HCT116 (cell line): ENCODE measurements around the gene USP2. TPM values are rescaled to one million over a fixed set of nuclear protein-coding genes. Genes with fewer than 3 reads are reported as not detected.

Experiments
- ATAC-seq: fragments of 200-7000 bp; cut with Tn5 transposase; 2 replicates; pipeline ENCODE4 v1.9.1; 2020; ENCODE audit warnings: mild to moderate bottlenecking, moderate library complexity
- BruUV-seq: library from RNA; stranded (reverse); fragments of 400-500 nt; replicated peaks from 2 replicates; lab custom pipeline; 2021; lab: Mats Ljungman, UMichigan
- CTCF ChIA-PET: fragments of 300-600 bp; sonication (Branson Sonifier 250); formaldehyde crosslinking; loops from one replicate; lab custom pipeline; 2021; ENCODE audit warnings: antibody characterized with exemption; lab: Charles Lee
- POLR2A ChIA-PET: fragments of 300-600, 350-600 bp; sonication (Branson Sonifier 250); formaldehyde crosslinking; loops from one replicate; lab custom pipeline; 2021; ENCODE audit warnings: antibody characterized with exemption; lab: Charles Lee
- RAD21 ChIA-PET, 2 experiments: fragments of 300-600 bp; sonication (Branson Sonifier 250); formaldehyde crosslinking; loops; one replicate each; lab custom pipeline; 2023; ENCODE audit warnings: low total read pairs in 2 of 2; ENCODE audit not compliant: uncharacterized antibody in 2 of 2, unreplicated experiment in 2 of 2, low non-redundant PET in 1 of 2; lab: Charles Lee
- DNase-seq: peaks from one replicate; pipeline ENCODE4 v3.0.0-alpha.2; 2010; ENCODE audit warnings: low read depth, low spot score
- H2AFZ ChIP-seq: fragments of 200-600 bp; shearing (Covaris generic), sonication (generic); 2 replicates; pipeline ENCODE4 v1.6.1; 2017; ENCODE audit warnings: low read depth, mixed run types, mixed read lengths, antibody characterized with exemption, low read length; ENCODE audit not compliant: poor library complexity, severe bottlenecking
- H3K27ac ChIP-seq: 2 replicates; pipeline ENCODE4 v1.5.1; 2012; ENCODE audit warnings: low read depth, low read length
- H3K27me3 ChIP-seq: fragments of 200-600 bp; sonication (generic); 2 replicates; pipeline ENCODE4 v1.6.1; 2016; ENCODE audit warnings: mixed run types, low read length, mixed read lengths; ENCODE audit not compliant: insufficient read depth
- H3K36me3 ChIP-seq, 2 experiments: fragments of 200-500 bp in 1 of 2; fragments of 200-600 bp in 1 of 2; sonication (Bioruptor generic) in 1 of 2; sonication (generic) in 1 of 2; 2 replicates each; pipeline versions ENCODE4 v1.5.1 to v1.6.1; 2014 to 2016; ENCODE audit warnings: low read length in 2 of 2, inconsistent platforms in 1 of 2, mixed read lengths in 1 of 2, mixed run types in 1 of 2; ENCODE audit not compliant: insufficient read depth in 2 of 2, control insufficient read depth in 1 of 2
- H3K4me1 ChIP-seq, 2 experiments: fragments of 200-600 bp in 1 of 2; sonication (generic) in 1 of 2; 2 replicates each; pipeline versions ENCODE4 v1.5.1 to v1.6.1; 2012 to 2017; ENCODE audit warnings: low read length in 2 of 2, inconsistent platforms in 1 of 2, mild to moderate bottlenecking in 1 of 2, mixed read lengths in 1 of 2, mixed run types in 1 of 2, moderate library complexity in 1 of 2; ENCODE audit not compliant: insufficient read depth in 2 of 2, control insufficient read depth in 1 of 2
- H3K4me2 ChIP-seq: fragments of 200-600 bp; sonication (generic); 2 replicates; pipeline ENCODE4 v1.6.1; 2017; ENCODE audit warnings: mixed run types, low read length, mixed read lengths
- H3K4me3 ChIP-seq, 2 experiments: fragments of 200-600 bp in 1 of 2; sonication (generic) in 1 of 2; replicated peaks in 1 of 2; 2 replicates each; pipeline ENCODE4 v1.5.1; 2011 to 2016; ENCODE audit warnings: low read length in 2 of 2, control low read depth in 1 of 2, low read depth in 1 of 2, mild to moderate bottlenecking in 1 of 2, mixed read lengths in 1 of 2, mixed run types in 1 of 2
- H3K79me2 ChIP-seq: fragments of 200-600 bp; sonication (generic); 2 replicates; pipeline ENCODE4 v1.6.1; 2017; ENCODE audit warnings: mild to moderate bottlenecking, mixed run types, low read length, moderate library complexity, mixed read lengths; ENCODE audit not compliant: insufficient read depth
- H3K9ac ChIP-seq: fragments of 200-600 bp; sonication (generic); 2 replicates; pipeline ENCODE4 v1.6.1; 2016; ENCODE audit warnings: low read length, mixed read lengths
- H3K9me2 ChIP-seq: fragments of 200-600 bp; sonication (generic), shearing (Covaris generic); 2 replicates; pipeline ENCODE4 v1.6.1; 2017; ENCODE audit warnings: mixed run types, mild to moderate bottlenecking, moderate library complexity; ENCODE audit not compliant: insufficient read depth
- H3K9me3 ChIP-seq, 2 experiments: fragments of 200-500 bp in 1 of 2; fragments of 200-600 bp in 1 of 2; sonication (Bioruptor generic) in 1 of 2; sonication (generic) in 1 of 2; 2 replicates each; pipeline ENCODE4 v1.6.1; 2014 to 2017; ENCODE audit warnings: low read length in 2 of 2, mixed read lengths in 2 of 2, inconsistent platforms in 1 of 2, low read depth in 1 of 2, mild to moderate bottlenecking in 1 of 2, mixed run types in 1 of 2, moderate library complexity in 1 of 2; ENCODE audit not compliant: control insufficient read depth in 1 of 2, insufficient read depth in 1 of 2
- H4K20me1 ChIP-seq: fragments of 200-600 bp; sonication (generic), shearing (Covaris generic); 2 replicates; pipeline ENCODE4 v1.6.1; 2017; ENCODE audit warnings: mixed run types, mild to moderate bottlenecking, moderate library complexity; ENCODE audit not compliant: insufficient read depth
- CBX3 ChIP-seq: IDR thresholded peaks from 2 replicates; pipeline ENCODE4 v1.6.1; 2012; ENCODE audit warnings: low read depth
- EGR1 ChIP-seq: IDR thresholded peaks from 2 replicates; pipeline ENCODE4 v1.6.1; 2012; ENCODE audit warnings: low read depth
- EZH2 ChIP-seq: fragments of 200-600 bp; sonication (generic); IDR thresholded peaks from 2 replicates; pipeline ENCODE4 v1.6.1; 2017; ENCODE audit warnings: antibody characterized with exemption, mixed run types
- EZH2phosphoT487 ChIP-seq: fragments of 200-600 bp; IDR thresholded peaks from 2 replicates; pipeline ENCODE4 v1.6.1; 2018; ENCODE audit warnings: antibody characterized with exemption, borderline replicate concordance
- FOSL1 ChIP-seq: IDR thresholded peaks from 2 replicates; pipeline ENCODE4 v1.6.1; 2012; ENCODE audit warnings: low read depth
- JUND ChIP-seq: IDR thresholded peaks from 2 replicates; pipeline ENCODE4 v1.6.1; 2012
- POLR2A ChIP-seq: IDR thresholded peaks from 2 replicates; pipeline ENCODE4 v1.7.0; 2011; ENCODE audit warnings: borderline replicate concordance; ENCODE audit not compliant: insufficient read depth, insufficient read length; ENCODE audit errors: extremely low read depth
- POLR2AphosphoS5 ChIP-seq: IDR thresholded peaks from 2 replicates; pipeline ENCODE4 v1.6.1; 2011; ENCODE audit warnings: mild to moderate bottlenecking, low read depth, low read length, moderate library complexity
- SIN3A ChIP-seq: IDR thresholded peaks from 2 replicates; pipeline ENCODE4 v1.6.1; 2012; ENCODE audit warnings: low read depth
- SRF ChIP-seq: IDR thresholded peaks from 2 replicates; pipeline ENCODE4 v1.6.1; 2012; ENCODE audit warnings: low read depth
- TCF7L2 ChIP-seq: IDR thresholded peaks from 2 replicates; pipeline ENCODE4 v1.7.0; 2011; ENCODE audit warnings: borderline replicate concordance, inconsistent platforms; ENCODE audit not compliant: insufficient read depth, insufficient read length; ENCODE audit errors: extremely low read depth
- YY1 ChIP-seq: IDR thresholded peaks from 2 replicates; pipeline ENCODE4 v1.6.1; 2011; ENCODE audit warnings: low read length, low read depth, moderate library complexity, mild to moderate bottlenecking; ENCODE audit not compliant: insufficient replicate concordance; ENCODE audit errors: extremely low read depth
- ZFX ChIP-seq: fragments of 450-650 bp; IDR thresholded peaks from 2 replicates; pipeline ENCODE4 v1.6.1; 2017
- intact Hi-C: fragments of 100-400 bp; cut with micrococcal nuclease; formaldehyde crosslinking; loops from 2 replicates; pipeline ENCODE4 v1.10.0; 2022
- total RNA-seq: library from RNA; stranded (reverse); gene quantifications from one replicate; pipeline ENCODE4 v1.2.1, GENCODE V29; 2021; ENCODE audit not compliant: unreplicated experiment
- TF ChIP-seq, protein P1 (sequence below): IDR thresholded peaks from 2 replicates; pipeline ENCODE4 v1.6.1; 2012; ENCODE audit warnings: low read depth
- TF ChIP-seq, protein P2 (sequence below), 3 experiments: fragments of 200-600 bp in 1 of 3; sonication (generic) in 1 of 3; IDR thresholded peaks in 2 of 3; conservative IDR thresholded peaks in 1 of 3; 2 replicates each; pipeline ENCODE4 v1.5.1; 2012 to 2017; ENCODE audit warnings: low read depth in 2 of 3, low read length in 2 of 3, antibody characterized with exemption in 1 of 3, borderline replicate concordance in 1 of 3, control low read depth in 1 of 3, mild to moderate bottlenecking in 1 of 3, mixed read lengths in 1 of 3, mixed run types in 1 of 3, moderate library complexity in 1 of 3; ENCODE audit not compliant: insufficient read depth in 1 of 3
- TF ChIP-seq, protein P3 (sequence below): IDR thresholded peaks from 2 replicates; pipeline ENCODE4 v1.6.1; 2011; ENCODE audit warnings: mild to moderate bottlenecking, low read length, moderate library complexity; ENCODE audit not compliant: insufficient replicate concordance; ENCODE audit errors: extremely low read depth
- TF ChIP-seq, protein P4 (sequence below): IDR thresholded peaks from 2 replicates; pipeline ENCODE4 v1.6.1; 2012
- TF ChIP-seq, protein P5 (sequence below): IDR thresholded peaks from 2 replicates; pipeline ENCODE4 v1.6.1; 2012

The USP2 gene
- total RNA-seq, 1 experiment from 2014 or later = 5.0 TPM

DNA sequence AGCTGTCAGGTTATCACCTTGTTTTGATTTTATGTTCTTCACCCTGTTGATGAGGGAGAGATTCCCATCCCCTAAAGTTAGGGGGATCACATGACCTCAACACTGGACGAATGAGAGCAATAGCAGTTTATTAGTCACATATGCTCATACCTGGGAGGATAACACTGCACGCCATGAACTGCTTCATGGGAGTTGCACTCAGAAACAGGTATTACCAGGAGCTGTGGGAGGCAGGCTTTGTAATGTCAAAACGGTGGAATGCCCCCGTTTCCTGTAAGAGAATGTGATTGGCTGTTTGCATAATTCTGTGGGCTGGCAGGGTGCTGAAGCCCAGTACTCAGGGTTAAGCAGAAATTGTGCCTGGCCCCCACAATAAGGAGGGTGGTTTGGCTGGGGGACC, 44.7 kb upstream of the USP2 start:
- Histone ChIP-seq H3K79me2 (no peaks in the 10 kb centered on the region), H3K4me2 (no peak overlapping the region), H3K4me3 (no peak overlapping the region), H3K4me1 (no peaks in the 10 kb centered on the region), H3K9me2 (no peaks in the 10 kb centered on the region), H3K36me3 (no peaks in the 10 kb centered on the region), H3K27ac (no peak overlapping the region), H3K9me3 (no peaks in the 10 kb centered on the region), H3K27me3 (no peaks in the 10 kb centered on the region), H3K9ac (no peak overlapping the region)
- ChIA-PET POLR2A (no interaction called here), CTCF (no interaction called here), RAD21 (no interaction called here)
- no TSS peak for BruUV-seq
- no peak for ATAC-seq
- no peak for DNase-seq
- TF ChIP-seq EGR1 (no peak), TCF7L2 (no peak), EZH2 (no peak), YY1 (no peak), JUND (no peak), POLR2A (no peak), ZFX (no peak), FOSL1 (no peak), EZH2phosphoT487 (no peak), POLR2AphosphoS5 (no peak), CBX3 (no peak), SRF (no peak), SIN3A (no peak)
- TF ChIP-seq, protein P1, sequence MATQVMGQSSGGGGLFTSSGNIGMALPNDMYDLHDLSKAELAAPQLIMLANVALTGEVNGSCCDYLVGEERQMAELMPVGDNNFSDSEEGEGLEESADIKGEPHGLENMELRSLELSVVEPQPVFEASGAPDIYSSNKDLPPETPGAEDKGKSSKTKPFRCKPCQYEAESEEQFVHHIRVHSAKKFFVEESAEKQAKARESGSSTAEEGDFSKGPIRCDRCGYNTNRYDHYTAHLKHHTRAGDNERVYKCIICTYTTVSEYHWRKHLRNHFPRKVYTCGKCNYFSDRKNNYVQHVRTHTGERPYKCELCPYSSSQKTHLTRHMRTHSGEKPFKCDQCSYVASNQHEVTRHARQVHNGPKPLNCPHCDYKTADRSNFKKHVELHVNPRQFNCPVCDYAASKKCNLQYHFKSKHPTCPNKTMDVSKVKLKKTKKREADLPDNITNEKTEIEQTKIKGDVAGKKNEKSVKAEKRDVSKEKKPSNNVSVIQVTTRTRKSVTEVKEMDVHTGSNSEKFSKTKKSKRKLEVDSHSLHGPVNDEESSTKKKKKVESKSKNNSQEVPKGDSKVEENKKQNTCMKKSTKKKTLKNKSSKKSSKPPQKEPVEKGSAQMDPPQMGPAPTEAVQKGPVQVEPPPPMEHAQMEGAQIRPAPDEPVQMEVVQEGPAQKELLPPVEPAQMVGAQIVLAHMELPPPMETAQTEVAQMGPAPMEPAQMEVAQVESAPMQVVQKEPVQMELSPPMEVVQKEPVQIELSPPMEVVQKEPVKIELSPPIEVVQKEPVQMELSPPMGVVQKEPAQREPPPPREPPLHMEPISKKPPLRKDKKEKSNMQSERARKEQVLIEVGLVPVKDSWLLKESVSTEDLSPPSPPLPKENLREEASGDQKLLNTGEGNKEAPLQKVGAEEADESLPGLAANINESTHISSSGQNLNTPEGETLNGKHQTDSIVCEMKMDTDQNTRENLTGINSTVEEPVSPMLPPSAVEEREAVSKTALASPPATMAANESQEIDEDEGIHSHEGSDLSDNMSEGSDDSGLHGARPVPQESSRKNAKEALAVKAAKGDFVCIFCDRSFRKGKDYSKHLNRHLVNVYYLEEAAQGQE = no peak
- TF ChIP-seq, protein P2, sequence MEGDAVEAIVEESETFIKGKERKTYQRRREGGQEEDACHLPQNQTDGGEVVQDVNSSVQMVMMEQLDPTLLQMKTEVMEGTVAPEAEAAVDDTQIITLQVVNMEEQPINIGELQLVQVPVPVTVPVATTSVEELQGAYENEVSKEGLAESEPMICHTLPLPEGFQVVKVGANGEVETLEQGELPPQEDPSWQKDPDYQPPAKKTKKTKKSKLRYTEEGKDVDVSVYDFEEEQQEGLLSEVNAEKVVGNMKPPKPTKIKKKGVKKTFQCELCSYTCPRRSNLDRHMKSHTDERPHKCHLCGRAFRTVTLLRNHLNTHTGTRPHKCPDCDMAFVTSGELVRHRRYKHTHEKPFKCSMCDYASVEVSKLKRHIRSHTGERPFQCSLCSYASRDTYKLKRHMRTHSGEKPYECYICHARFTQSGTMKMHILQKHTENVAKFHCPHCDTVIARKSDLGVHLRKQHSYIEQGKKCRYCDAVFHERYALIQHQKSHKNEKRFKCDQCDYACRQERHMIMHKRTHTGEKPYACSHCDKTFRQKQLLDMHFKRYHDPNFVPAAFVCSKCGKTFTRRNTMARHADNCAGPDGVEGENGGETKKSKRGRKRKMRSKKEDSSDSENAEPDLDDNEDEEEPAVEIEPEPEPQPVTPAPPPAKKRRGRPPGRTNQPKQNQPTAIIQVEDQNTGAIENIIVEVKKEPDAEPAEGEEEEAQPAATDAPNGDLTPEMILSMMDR (IDR thresholded peaks at IDR 0.05 in 2 of 3, conservative IDR thresholded peaks at IDR 0.05 in 1 of 3; ENCODE audit: borderline replicate concordance in 1 of 3, insufficient read depth in 1 of 3, low read depth in 2 of 3, low read length in 2 of 3) = no peak
- TF ChIP-seq, protein P3, sequence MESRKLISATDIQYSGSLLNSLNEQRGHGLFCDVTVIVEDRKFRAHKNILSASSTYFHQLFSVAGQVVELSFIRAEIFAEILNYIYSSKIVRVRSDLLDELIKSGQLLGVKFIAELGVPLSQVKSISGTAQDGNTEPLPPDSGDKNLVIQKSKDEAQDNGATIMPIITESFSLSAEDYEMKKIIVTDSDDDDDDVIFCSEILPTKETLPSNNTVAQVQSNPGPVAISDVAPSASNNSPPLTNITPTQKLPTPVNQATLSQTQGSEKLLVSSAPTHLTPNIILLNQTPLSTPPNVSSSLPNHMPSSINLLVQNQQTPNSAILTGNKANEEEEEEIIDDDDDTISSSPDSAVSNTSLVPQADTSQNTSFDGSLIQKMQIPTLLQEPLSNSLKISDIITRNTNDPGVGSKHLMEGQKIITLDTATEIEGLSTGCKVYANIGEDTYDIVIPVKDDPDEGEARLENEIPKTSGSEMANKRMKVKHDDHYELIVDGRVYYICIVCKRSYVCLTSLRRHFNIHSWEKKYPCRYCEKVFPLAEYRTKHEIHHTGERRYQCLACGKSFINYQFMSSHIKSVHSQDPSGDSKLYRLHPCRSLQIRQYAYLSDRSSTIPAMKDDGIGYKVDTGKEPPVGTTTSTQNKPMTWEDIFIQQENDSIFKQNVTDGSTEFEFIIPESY = no peak
- TF ChIP-seq, protein P4, sequence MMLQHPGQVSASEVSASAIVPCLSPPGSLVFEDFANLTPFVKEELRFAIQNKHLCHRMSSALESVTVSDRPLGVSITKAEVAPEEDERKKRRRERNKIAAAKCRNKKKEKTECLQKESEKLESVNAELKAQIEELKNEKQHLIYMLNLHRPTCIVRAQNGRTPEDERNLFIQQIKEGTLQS = no peak
- TF ChIP-seq, protein P5, sequence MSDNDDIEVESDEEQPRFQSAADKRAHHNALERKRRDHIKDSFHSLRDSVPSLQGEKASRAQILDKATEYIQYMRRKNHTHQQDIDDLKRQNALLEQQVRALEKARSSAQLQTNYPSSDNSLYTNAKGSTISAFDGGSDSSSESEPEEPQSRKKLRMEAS = no peak
- TF ChIP-seq, all 23 proteins: peak for 0
- H4K20me1 ChIP-seq = no peaks in the 10 kb centered on the region
- intact Hi-C loops = no loop called here
- no peak overlapping the region for H2AFZ ChIP-seq
